NOMO-1 treated with dmso at 0.1 percent for 144 hours (cell line): ENCODE measurements around the gene SLCO3A1.

Experiments used
- DNase-seq: peaks from one replicate; lab custom pipeline; 2025; ENCODE audit not compliant: unreplicated experiment; lab: John Stamatoyannopoulos, UW

SLCO3A1 gene

GRCh38 chr15:92152983-92153382 is 299.5 kb downstream of the SLCO3A1 start:
- DNase-seq: no peak

- DNase-seq: no peak
These were observed 300.1 kb downstream of the SLCO3A1 start for GRCh38 chr15:92153620-92154019.

GRCh38 chr15:92155934-92156333 is 302.4 kb downstream of the SLCO3A1 start:
- DNase-seq: no peak

GRCh38 chr15:92157666-92158298 is 304.3 kb downstream of the SLCO3A1 start:
- no peak for DNase-seq

GRCh38 chr15:92158426-92158825 is 304.9 kb downstream of the SLCO3A1 start:
- DNase-seq: no peak

GRCh38 chr15:92159481-92159880 is 306.0 kb downstream of the SLCO3A1 start:
- no peak for DNase-seq

- DNase-seq: no peak
These were observed 306.7 kb downstream of the SLCO3A1 start for GRCh38 chr15:92159906-92160841.

GRCh38 chr15:92161039-92161670 is 307.6 kb downstream of the SLCO3A1 start:
- DNase-seq: peak; percentile 10

- DNase-seq: no peak
These were observed 309.1 kb downstream of the SLCO3A1 start for GRCh38 chr15:92162657-92163056.

- no peak for DNase-seq
These were observed 310.1 kb downstream of the SLCO3A1 start for GRCh38 chr15:92163641-92164040.

GRCh38 chr15:92164327-92165000 is 311.0 kb downstream of the SLCO3A1 start:
- DNase-seq: no peak

- DNase-seq: no peak
These were observed 311.5 kb downstream of the SLCO3A1 start for GRCh38 chr15:92165001-92165346.

- no peak for DNase-seq
These were observed 312.5 kb downstream of the SLCO3A1 start for GRCh38 chr15:92166029-92166428.

GRCh38 chr15:92166751-92167405 is 313.4 kb downstream of the SLCO3A1 start:
- DNase-seq: no peak

GRCh38 chr15:92167451-92167850 is 313.9 kb downstream of the SLCO3A1 start:
- no peak for DNase-seq

- no peak for DNase-seq
These were observed 314.7 kb downstream of the SLCO3A1 start for GRCh38 chr15:92168066-92168683.

- DNase-seq: no peak
These were observed 317.4 kb downstream of the SLCO3A1 start for GRCh38 chr15:92170897-92171296.

GRCh38 chr15:92178911-92179310 is 325.4 kb downstream of the SLCO3A1 start:
- DNase-seq: no peak

- no peak for DNase-seq
These were observed 330.6 kb downstream of the SLCO3A1 start for GRCh38 chr15:92184142-92184541.

GRCh38 chr15:92184679-92185230 is 331.2 kb downstream of the SLCO3A1 start:
- no peak for DNase-seq
